ENCODE results near the gene RBMXL3. TPM values are rescaled to one million over a fixed set of nuclear protein-coding genes. Genes with fewer than 3 reads are reported as not detected.
A peak's percentile ranks its signal among the peaks of the same experiment; 100 is the strongest.
"Not testable (repeated sequence)": the region's sequence is repeated elsewhere in the genome, so short reads cannot be mapped to it uniquely, and the experiment has no call there.

The RBMXL3 gene
- polyA plus RNA-seq (ENCODE audit: insufficient read length): not detected

GRCh38 chrX:115189110-115189509, at the start of gene RBMXL3:
Gene RBMXL3 (plus strand): TSS chrX:115189410. CDS start chrX:115189442, 32 bp downstream.
- DNase-seq: no peak

GRCh38 chrX:115142057-115142456, 47.2 kb upstream of the RBMXL3 start:
- DNase-seq: no peak

GRCh38 chrX:115147220-115147619, 42.0 kb upstream of the RBMXL3 start:
- no peak for DNase-seq

- no peak for DNase-seq
Measured at GRCh38 chrX:115173181-115173580, 16.0 kb upstream of the RBMXL3 start.

GRCh38 chrX:115174548-115174947, 14.7 kb upstream of the RBMXL3 start:
- DNase-seq: no peak

GRCh38 chrX:115177932-115178331, 11.3 kb upstream of the RBMXL3 start:
- DNase-seq: no peak

GRCh38 chrX:115178473-115178872, 10.7 kb upstream of the RBMXL3 start:
- no peak for DNase-seq

GRCh38 chrX:115183980-115184379, 5.2 kb upstream of the RBMXL3 start:
- no peak for DNase-seq

- no peak for DNase-seq
Measured at GRCh38 chrX:115189646-115190635, 731 bp downstream of the RBMXL3 start.

- DNase-seq: no peak
Measured at GRCh38 chrX:115190636-115191489, 1.7 kb downstream of the RBMXL3 start.

- DNase-seq: no peak
Measured at GRCh38 chrX:115191490-115192243, 2.5 kb downstream of the RBMXL3 start.

- no peak for DNase-seq
Measured at GRCh38 chrX:115192244-115192700, 3.1 kb downstream of the RBMXL3 start.

GRCh38 chrX:115204040-115204439, 14.8 kb downstream of the RBMXL3 start:
- no peak for DNase-seq

GRCh38 chrX:115209547-115209946, 20.3 kb downstream of the RBMXL3 start:
- not testable (repeated sequence) for DNase-seq

- DNase-seq: no peak
Measured at GRCh38 chrX:115214151-115214550, 24.9 kb downstream of the RBMXL3 start.

- no peak for DNase-seq
Measured at GRCh38 chrX:115214605-115215004, 25.4 kb downstream of the RBMXL3 start.

- DNase-seq: not testable (repeated sequence)
Measured at GRCh38 chrX:115217346-115217745, 28.1 kb downstream of the RBMXL3 start.

- DNase-seq: no peak
Measured at GRCh38 chrX:115226929-115227328, 37.7 kb downstream of the RBMXL3 start.

- DNase-seq: no peak
Measured at GRCh38 chrX:115229337-115230003, 40.3 kb downstream of the RBMXL3 start.

GRCh38 chrX:115232933-115233496, 43.8 kb downstream of the RBMXL3 start:
- DNase-seq: peak; percentile 13

Measured in hindlimb muscle (tissue), 1 donor.